Loucy (cell line): Measurements from ENCODE around the gene GTF2A1.

Experiments used
- H2AFZ ChIP-seq: fragments of 200-600 bp; sonication (generic); 2 replicates; pipeline ENCODE4 v1.6.0; 2016; ENCODE audit warnings: antibody characterized with exemption, mild to moderate bottlenecking, low read length, moderate library complexity
- H3F3A ChIP-seq: fragments of 200-600 bp; 2 replicates; pipeline ENCODE4 v1.6.0; 2016; ENCODE audit warnings: antibody characterized with exemption, low read depth, mild to moderate bottlenecking
- H3K27me3 ChIP-seq: fragments of 200-600 bp; sonication (generic); 2 replicates; pipeline ENCODE4 v1.6.1; 2014; ENCODE audit warnings: low read length, mild to moderate bottlenecking; ENCODE audit not compliant: insufficient read depth, poor library complexity, severe bottlenecking
- H3K36me3 ChIP-seq: fragments of 200-600 bp; sonication (generic); 2 replicates; pipeline ENCODE4 v1.6.1; 2016; ENCODE audit warnings: low read length; ENCODE audit not compliant: insufficient read depth
- H3K4me1 ChIP-seq: fragments of 200-600 bp; sonication (generic); 2 replicates; pipeline ENCODE4 v1.5.1; 2014; ENCODE audit warnings: low read length, mild to moderate bottlenecking; ENCODE audit not compliant: insufficient read depth, poor library complexity, severe bottlenecking
- H3K4me2 ChIP-seq: fragments of 200-600 bp; sonication (generic); 2 replicates; pipeline ENCODE4 v1.6.0; 2014; ENCODE audit warnings: antibody characterized with exemption, low read length, low read depth, mild to moderate bottlenecking; ENCODE audit not compliant: poor library complexity, severe bottlenecking
- H3K4me3 ChIP-seq: fragments of 200-600 bp; sonication (generic); 2 replicates; pipeline ENCODE4 v1.5.1; 2014; ENCODE audit warnings: low read length, mild to moderate bottlenecking, mixed read lengths; ENCODE audit not compliant: poor library complexity, severe bottlenecking
- H3K79me2 ChIP-seq: fragments of 200-600 bp; sonication (generic); 2 replicates; pipeline ENCODE4 v1.6.1; 2014; ENCODE audit warnings: low read length; ENCODE audit not compliant: insufficient read depth
- H3K9ac ChIP-seq: fragments of 200-600 bp; sonication (generic); 2 replicates; pipeline ENCODE4 v1.6.0; 2014; ENCODE audit warnings: mild to moderate bottlenecking, low read depth, low read length, moderate library complexity; ENCODE audit not compliant: poor library complexity, severe bottlenecking
- H3K9me2 ChIP-seq: fragments of 200-600 bp; sonication (generic); replicated peaks from 2 replicates; pipeline ENCODE4 v1.6.1; 2016; ENCODE audit warnings: low read depth, low read length, mixed read lengths
- H3K9me3 ChIP-seq: fragments of 200-600 bp; sonication (generic); 2 replicates; pipeline ENCODE4 v1.6.1; 2014; ENCODE audit warnings: mild to moderate bottlenecking, antibody characterized with exemption, low read length, low read depth; ENCODE audit not compliant: insufficient read depth
- H4K20me1 ChIP-seq: fragments of 200-600 bp; sonication (generic); 2 replicates; pipeline ENCODE4 v1.6.0; 2014; ENCODE audit warnings: antibody characterized with exemption, low read length, mild to moderate bottlenecking; ENCODE audit not compliant: insufficient read depth, poor library complexity, severe bottlenecking
- CTCF ChIP-seq: fragments of 200-600 bp; sonication (generic); conservative IDR thresholded peaks from 2 replicates; pipeline ENCODE4 v1.5.1; 2014; ENCODE audit warnings: mild to moderate bottlenecking, antibody characterized with exemption, low read length
- EZH2phosphoT487 ChIP-seq: fragments of 200-600 bp; IDR thresholded peaks from 2 replicates; pipeline ENCODE4 v1.6.1; 2018; ENCODE audit warnings: antibody characterized with exemption, mild to moderate bottlenecking, moderate library complexity, borderline replicate concordance

Gene GTF2A1

GRCh38 chr14:81170104-81170828, 50.5 kb downstream of the GTF2A1 start:
- Histone ChIP-seq H3K4me1 (peaks cover 10% of the 10 kb centered on the region), H3K36me3 (no peaks in the 10 kb centered on the region), H2AFZ (peak overlapping the region; percentile 96), H3K79me2 (0 out of 2 replicates have a peak, but pooled peaks cover 4% of the 10 kb centered on the region), H4K20me1 (no peaks in the 10 kb centered on the region), H3K9me3 (no peaks in the 10 kb centered on the region), H3K4me3 (peak overlapping the region; percentile 87), H3K27me3 (no peaks in the 10 kb centered on the region), H3F3A (no peaks in the 10 kb centered on the region), H3K4me2 (peak overlapping the region; percentile 96), H3K9me2 (no peaks in the 10 kb centered on the region), H3K9ac (peak overlapping the region; percentile 87)
- peak; percentile 94 for TF ChIP-seq CTCF
- TF ChIP-seq EZH2phosphoT487: no peak

GRCh38 chr14:81169711-81170103, 51.1 kb downstream of the GTF2A1 start:
- peak overlapping the region; percentile 96 for H2AFZ ChIP-seq
- H3K9ac ChIP-seq: peak overlapping the region; percentile 87
- H3K4me1 ChIP-seq: peaks cover 10% of the 10 kb centered on the region
- no peaks in the 10 kb centered on the region for H4K20me1 ChIP-seq
- H3K79me2 ChIP-seq: 0 out of 2 replicates have a peak, but pooled peaks cover 4% of the 10 kb centered on the region
- H3K9me3 ChIP-seq: no peaks in the 10 kb centered on the region
- TF ChIP-seq EZH2phosphoT487 (no peak), CTCF (no peak)
- H3K9me2 ChIP-seq: no peaks in the 10 kb centered on the region
- H3K36me3 ChIP-seq: no peaks in the 10 kb centered on the region
- H3K4me2 ChIP-seq: peak overlapping the region; percentile 96
- H3K27me3 ChIP-seq: no peaks in the 10 kb centered on the region
- H3K4me3 ChIP-seq: peak overlapping the region; percentile 87
- no peaks in the 10 kb centered on the region for H3F3A ChIP-seq

GRCh38 chr14:81169267-81169666, 51.5 kb downstream of the GTF2A1 start:
- Histone ChIP-seq H3K9ac (peak overlapping the region; percentile 87), H3K79me2 (0 out of 2 replicates have a peak, but pooled peaks cover 4% of the 10 kb centered on the region), H3K4me2 (peak overlapping the region; percentile 96), H3F3A (no peaks in the 10 kb centered on the region), H3K36me3 (no peaks in the 10 kb centered on the region), H4K20me1 (no peaks in the 10 kb centered on the region), H3K9me3 (no peaks in the 10 kb centered on the region), H2AFZ (no peak overlapping the region), H3K4me1 (peaks cover 10% of the 10 kb centered on the region), H3K27me3 (no peaks in the 10 kb centered on the region), H3K9me2 (no peaks in the 10 kb centered on the region), H3K4me3 (peak overlapping the region; percentile 87)
- TF ChIP-seq CTCF: no peak
- TF ChIP-seq EZH2phosphoT487: no peak
